Measurements from ENCODE around the gene HOXB9. TPM values are rescaled to one million over a fixed set of nuclear protein-coding genes. Genes with fewer than 3 reads are reported as not detected.

HOXB9 gene
- total and polyA plus RNA-seq, 12 donors, result 0.11 to 2.7 (median 0.68) TPM; not detected in 2

GRCh38 chr17:48579760-48580554 is 46.2 kb downstream of the HOXB9 start:
- no peaks in the 10 kb centered on the region for H3K9me3 ChIP-seq (replicated peaks in 1 of 3)
- H3K36me3 ChIP-seq (replicated peaks in 1 of 2), result no peaks in the 10 kb centered on the region
- peak overlapping the region in 2 of 5 donors; percentile 84 to 86 for H3K27ac ChIP-seq
- intact Hi-C loops (cut with DNase I), result loop anchor here (5.0 kb wide), 1 partner anchor 38 kb away; no protein-coding TSS in a partner anchor
- WGBS, 4 donors, result 58 to 71% (median 61%) methylated on average over 26 of the region's 26 CpGs
- no peaks in the 10 kb centered on the region for H3K27me3 ChIP-seq
- TF ChIP-seq POLR2A (IDR thresholded peaks at IDR 0.05), result no peak
- TF ChIP-seq, protein P1, sequence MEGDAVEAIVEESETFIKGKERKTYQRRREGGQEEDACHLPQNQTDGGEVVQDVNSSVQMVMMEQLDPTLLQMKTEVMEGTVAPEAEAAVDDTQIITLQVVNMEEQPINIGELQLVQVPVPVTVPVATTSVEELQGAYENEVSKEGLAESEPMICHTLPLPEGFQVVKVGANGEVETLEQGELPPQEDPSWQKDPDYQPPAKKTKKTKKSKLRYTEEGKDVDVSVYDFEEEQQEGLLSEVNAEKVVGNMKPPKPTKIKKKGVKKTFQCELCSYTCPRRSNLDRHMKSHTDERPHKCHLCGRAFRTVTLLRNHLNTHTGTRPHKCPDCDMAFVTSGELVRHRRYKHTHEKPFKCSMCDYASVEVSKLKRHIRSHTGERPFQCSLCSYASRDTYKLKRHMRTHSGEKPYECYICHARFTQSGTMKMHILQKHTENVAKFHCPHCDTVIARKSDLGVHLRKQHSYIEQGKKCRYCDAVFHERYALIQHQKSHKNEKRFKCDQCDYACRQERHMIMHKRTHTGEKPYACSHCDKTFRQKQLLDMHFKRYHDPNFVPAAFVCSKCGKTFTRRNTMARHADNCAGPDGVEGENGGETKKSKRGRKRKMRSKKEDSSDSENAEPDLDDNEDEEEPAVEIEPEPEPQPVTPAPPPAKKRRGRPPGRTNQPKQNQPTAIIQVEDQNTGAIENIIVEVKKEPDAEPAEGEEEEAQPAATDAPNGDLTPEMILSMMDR (IDR thresholded peaks at IDR 0.05), result no peak
- DNase-seq, result no peak
- no peak overlapping the region for H3K4me3 ChIP-seq
- H3K4me1 ChIP-seq (replicated peaks in 1 of 2), result peaks cover 3 to 36% of the 10 kb centered on the region in 2 donors

DNA sequence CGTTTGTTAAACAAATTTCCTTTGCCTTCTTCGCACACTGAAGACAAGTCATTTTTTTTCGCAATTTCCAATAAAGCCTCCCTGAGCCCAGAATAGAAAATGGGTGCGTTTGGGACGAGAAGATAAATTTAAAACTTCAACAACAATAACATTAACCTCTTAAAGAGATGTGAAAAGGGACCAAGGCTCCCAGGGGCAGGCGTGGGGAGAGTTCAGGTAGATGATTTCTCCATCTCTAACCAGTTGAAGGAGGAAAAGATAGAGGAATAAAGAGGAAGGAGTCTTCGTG is 46.7 kb downstream of the HOXB9 start:
- Histone ChIP-seq H3K36me3 (replicated peaks in 1 of 2) (no peaks in the 10 kb centered on the region), H3K9me3 (replicated peaks in 1 of 3) (no peaks in the 10 kb centered on the region), H3K4me3 (peak overlapping the region in 1 of 4 donors; percentile 85), H3K4me1 (replicated peaks in 1 of 2) (peaks cover 3 to 36% of the 10 kb centered on the region in 2 donors), H3K27ac (peak overlapping the region in 2 of 5 donors; percentile 84 to 87), H3K27me3 (no peaks in the 10 kb centered on the region)
- DNase-seq, result no peak
- WGBS, 4 donors, result 52 to 65% (median 58%) methylated on average over 7 of the region's 7 CpGs
- intact Hi-C loops (cut with DNase I), result loop anchor here (5.0 kb wide), 1 partner anchor 37 kb away; no protein-coding TSS in a partner anchor
- no peak for TF ChIP-seq POLR2A (IDR thresholded peaks at IDR 0.05)
- TF ChIP-seq, protein P1 (IDR thresholded peaks at IDR 0.05), result no peak

- peak overlapping the region in 2 of 4 donors; percentile 45 to 85 for H3K4me3 ChIP-seq
- no peaks in the 10 kb centered on the region for H3K9me3 ChIP-seq (replicated peaks in 1 of 3)
- no peak for DNase-seq
- H3K36me3 ChIP-seq (replicated peaks in 1 of 2), result no peaks in the 10 kb centered on the region
- TF ChIP-seq POLR2A (IDR thresholded peaks at IDR 0.05), result no peak
- TF ChIP-seq, protein P1 (IDR thresholded peaks at IDR 0.05), result no peak
- peak overlapping the region in 3 of 5 donors; percentile 45 to 87 (median 83) for H3K27ac ChIP-seq
- peaks cover 3 to 30% of the 10 kb centered on the region in 2 donors for H3K4me1 ChIP-seq (replicated peaks in 1 of 2)
- intact Hi-C loops (cut with DNase I), result loop anchor here (5.0 kb wide), 1 partner anchor 37 kb away; no protein-coding TSS in a partner anchor
- no peaks in the 10 kb centered on the region for H3K27me3 ChIP-seq
- 21 to 27% (median 24%) methylated on average over 31 to 43 of the region's 43 CpGs for WGBS, 4 donors
Measured at GRCh38 chr17:48578616-48579470, 47.3 kb downstream of the HOXB9 start.
